K562 (cell line): Measurements from ENCODE around the gene ATP6V1A.

Experiments used
- LEF1 ChIP-seq: fragments of 450-650 bp; IDR thresholded peaks from 2 replicates; pipeline ENCODE4 v1.6.1; 2016; ENCODE audit warnings: mild to moderate bottlenecking
- MYC ChIP-seq, 2 experiments: fragments of 250-450 bp in 1 of 2; sonication (Bioruptor Pico) in 1 of 2; IDR thresholded peaks; 2 replicates each; pipeline versions ENCODE4 v1.5.1 to v1.6.1; 2012 to 2021; ENCODE audit warnings: low read depth in 2 of 2, borderline replicate concordance in 1 of 2, improper control_type of control experiment in 1 of 2, low read length in 1 of 2, mild to moderate bottlenecking in 1 of 2, moderate library complexity in 1 of 2
- TCF7 ChIP-seq: sonication (generic); IDR thresholded peaks from 2 replicates; pipeline ENCODE4 v1.6.1; 2016; ENCODE audit warnings: antibody characterized with exemption, borderline replicate concordance
- WHSC1 ChIP-seq: IDR thresholded peaks from one replicate; pipeline ENCODE4 v1.6.1; 2012; ENCODE audit warnings: low read length, control low read depth, inconsistent platforms
- ZZZ3 ChIP-seq: fragments of 450-650 bp; IDR thresholded peaks from 2 replicates; pipeline ENCODE4 v1.6.1; 2016; ENCODE audit warnings: antibody characterized with exemption, mild to moderate bottlenecking, moderate library complexity
- TF ChIP-seq, protein P1 (sequence below), 3 experiments: IDR thresholded peaks in 2 of 3; conservative IDR thresholded peaks in 1 of 3; 2 replicates each; pipeline ENCODE4 v1.5.1; 2011 to 2012; ENCODE audit warnings: low read length in 3 of 3, mild to moderate bottlenecking in 3 of 3, control low read depth in 2 of 3, improper control_type of control experiment in 1 of 3, inconsistent platforms in 1 of 3, low read depth in 1 of 3, mixed read lengths in 1 of 3, moderate library complexity in 1 of 3; ENCODE audit not compliant: insufficient read depth in 2 of 3
- TF ChIP-seq, protein P2 (sequence below): fragments of 450-650 bp; formaldehyde crosslinking; IDR thresholded peaks from 2 replicates; pipeline ENCODE4 v1.4.0; 2022; ENCODE audit warnings: missing genetic modification characterization
- TF ChIP-seq, protein P3 (sequence below): sonication (generic); formaldehyde crosslinking; IDR thresholded peaks from 2 replicates; pipeline ENCODE4 v1.8.0; 2022; ENCODE audit warnings: mild to moderate bottlenecking, missing genetic modification reagents

DNA sequence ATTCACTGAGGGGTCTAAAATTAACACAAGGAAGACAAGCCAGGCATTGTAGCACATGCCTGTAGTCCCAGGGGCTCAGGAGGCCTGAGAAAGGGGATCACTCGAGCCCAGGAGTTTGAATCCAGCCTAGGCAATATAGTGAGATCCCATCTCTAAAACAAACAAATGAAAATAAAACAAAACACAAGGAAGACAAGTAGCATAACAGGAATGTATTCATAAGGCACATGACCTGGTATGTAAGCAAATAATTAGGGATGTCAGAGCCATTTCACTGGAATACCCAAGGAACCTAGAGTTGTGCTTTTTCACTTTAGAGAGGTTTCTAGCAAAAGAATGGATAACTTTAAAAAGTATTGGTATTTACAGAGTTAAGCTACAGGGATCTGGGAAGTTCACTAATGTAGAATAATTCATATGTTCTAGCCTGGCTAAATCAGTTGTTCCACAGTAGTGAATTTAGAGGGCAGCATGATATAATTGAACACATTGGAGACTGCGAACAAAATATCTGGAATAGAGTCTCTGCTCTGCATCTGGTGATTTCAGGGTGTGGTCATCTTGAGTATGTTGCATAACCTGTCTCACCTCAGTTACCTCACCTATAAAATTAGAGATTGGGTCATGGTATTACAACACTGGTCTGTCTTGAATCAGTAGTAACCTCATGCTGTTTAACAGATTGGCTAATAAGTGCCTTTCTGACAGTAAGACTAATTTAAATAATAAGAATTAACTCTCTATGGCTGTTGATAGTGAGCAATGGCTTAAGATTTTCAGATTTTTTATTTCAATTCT lies 101.0 kb downstream of the ATP6V1A start:
- TF ChIP-seq, protein P1, sequence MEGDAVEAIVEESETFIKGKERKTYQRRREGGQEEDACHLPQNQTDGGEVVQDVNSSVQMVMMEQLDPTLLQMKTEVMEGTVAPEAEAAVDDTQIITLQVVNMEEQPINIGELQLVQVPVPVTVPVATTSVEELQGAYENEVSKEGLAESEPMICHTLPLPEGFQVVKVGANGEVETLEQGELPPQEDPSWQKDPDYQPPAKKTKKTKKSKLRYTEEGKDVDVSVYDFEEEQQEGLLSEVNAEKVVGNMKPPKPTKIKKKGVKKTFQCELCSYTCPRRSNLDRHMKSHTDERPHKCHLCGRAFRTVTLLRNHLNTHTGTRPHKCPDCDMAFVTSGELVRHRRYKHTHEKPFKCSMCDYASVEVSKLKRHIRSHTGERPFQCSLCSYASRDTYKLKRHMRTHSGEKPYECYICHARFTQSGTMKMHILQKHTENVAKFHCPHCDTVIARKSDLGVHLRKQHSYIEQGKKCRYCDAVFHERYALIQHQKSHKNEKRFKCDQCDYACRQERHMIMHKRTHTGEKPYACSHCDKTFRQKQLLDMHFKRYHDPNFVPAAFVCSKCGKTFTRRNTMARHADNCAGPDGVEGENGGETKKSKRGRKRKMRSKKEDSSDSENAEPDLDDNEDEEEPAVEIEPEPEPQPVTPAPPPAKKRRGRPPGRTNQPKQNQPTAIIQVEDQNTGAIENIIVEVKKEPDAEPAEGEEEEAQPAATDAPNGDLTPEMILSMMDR (IDR thresholded peaks at IDR 0.05 in 2 of 3, conservative IDR thresholded peaks at IDR 0.05 in 1 of 3; ENCODE audit: insufficient read depth in 2 of 3, low read depth in 1 of 3, low read length in 3 of 3), result no peak
- TF ChIP-seq MYC (IDR thresholded peaks at IDR 0.05; ENCODE audit: low read depth, low read length), result no peak
- no peak for TF ChIP-seq MYC (CRISPR knock-in tag; IDR thresholded peaks at IDR 0.05; ENCODE audit: borderline replicate concordance, low read depth)
- TF ChIP-seq, protein P2, sequence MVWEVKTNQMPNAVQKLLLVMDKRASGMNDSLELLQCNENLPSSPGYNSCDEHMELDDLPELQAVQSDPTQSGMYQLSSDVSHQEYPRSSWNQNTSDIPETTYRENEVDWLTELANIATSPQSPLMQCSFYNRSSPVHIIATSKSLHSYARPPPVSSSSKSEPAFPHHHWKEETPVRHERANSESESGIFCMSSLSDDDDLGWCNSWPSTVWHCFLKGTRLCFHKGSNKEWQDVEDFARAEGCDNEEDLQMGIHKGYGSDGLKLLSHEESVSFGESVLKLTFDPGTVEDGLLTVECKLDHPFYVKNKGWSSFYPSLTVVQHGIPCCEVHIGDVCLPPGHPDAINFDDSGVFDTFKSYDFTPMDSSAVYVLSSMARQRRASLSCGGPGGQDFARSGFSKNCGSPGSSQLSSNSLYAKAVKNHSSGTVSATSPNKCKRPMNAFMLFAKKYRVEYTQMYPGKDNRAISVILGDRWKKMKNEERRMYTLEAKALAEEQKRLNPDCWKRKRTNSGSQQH (CRISPR knock-in tag), result no peak
- TF ChIP-seq, protein P3, sequence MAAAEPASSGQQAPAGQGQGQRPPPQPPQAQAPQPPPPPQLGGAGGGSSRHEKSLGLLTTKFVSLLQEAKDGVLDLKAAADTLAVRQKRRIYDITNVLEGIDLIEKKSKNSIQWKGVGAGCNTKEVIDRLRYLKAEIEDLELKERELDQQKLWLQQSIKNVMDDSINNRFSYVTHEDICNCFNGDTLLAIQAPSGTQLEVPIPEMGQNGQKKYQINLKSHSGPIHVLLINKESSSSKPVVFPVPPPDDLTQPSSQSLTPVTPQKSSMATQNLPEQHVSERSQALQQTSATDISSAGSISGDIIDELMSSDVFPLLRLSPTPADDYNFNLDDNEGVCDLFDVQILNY, result no peak
- TF ChIP-seq WHSC1, result no peak
- no peak for TF ChIP-seq TCF7
- no peak for TF ChIP-seq LEF1
- TF ChIP-seq ZZZ3, result no peak
